ENCODE data around the gene ZNF202.

Gene ZNF202

DNA sequence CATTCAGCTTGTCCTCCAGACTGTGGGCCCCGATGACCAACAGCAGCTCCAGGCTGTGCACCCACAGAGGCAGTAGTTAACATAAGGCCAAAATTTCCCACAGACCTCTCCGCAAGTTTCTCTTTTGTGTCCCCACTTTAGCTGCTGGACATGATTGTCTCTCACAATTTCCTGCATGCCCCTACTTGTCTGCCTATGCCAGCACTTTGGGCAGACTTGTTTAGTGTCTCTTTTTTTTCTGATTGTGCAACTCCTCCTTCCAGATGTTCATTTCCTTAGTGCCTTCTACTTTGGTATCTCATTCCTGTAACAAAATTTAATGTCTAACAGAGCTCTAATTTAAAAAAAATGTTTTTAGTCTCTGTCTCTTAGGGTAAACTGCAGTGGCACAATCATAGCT, 63.2 kb downstream of the ZNF202 start:
- no peak for DNase-seq

DNA sequence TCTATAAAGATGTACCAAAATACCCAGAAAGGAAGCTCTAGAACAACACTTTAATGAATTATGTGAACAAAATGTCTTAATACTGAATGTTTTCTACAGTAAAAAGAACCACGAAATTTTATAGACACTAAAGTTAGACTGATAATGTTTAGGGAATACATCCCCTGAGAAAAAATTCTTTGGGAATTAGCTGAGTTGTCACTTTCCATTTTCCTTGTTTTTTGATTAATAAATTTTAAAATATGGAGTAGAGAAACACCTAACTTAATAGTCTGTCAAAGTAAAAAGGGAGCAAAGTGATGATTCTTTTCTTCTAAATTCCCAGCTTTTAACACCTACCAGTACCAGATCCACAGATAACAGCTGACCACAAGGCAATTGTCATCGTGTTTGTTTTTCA, 64.0 kb downstream of the ZNF202 start:
- no peak for DNase-seq

DNA sequence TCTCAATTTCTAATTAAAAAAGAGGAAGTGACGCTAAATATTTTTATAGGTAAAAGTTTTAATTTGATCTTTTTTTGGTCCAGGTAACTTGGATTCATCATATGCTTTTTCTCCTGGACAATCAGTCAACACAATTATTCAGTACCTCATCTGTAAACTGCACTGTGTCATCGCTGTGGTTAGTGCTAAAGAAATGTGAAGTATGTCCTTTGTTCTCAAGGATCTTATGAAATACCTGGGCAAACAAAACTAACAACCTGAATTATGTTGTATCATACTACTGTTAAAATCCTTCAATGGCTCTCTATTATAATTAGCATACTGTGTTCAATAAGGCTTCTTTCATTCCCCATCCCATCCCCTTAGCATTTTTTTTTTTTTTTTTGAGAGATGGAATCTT, 67.2 kb downstream of the ZNF202 start:
- no peak for DNase-seq

Data from activated CD4-positive, alpha-beta T cell treated with anti-CD3 and anti-CD28 coated beads, Interleukin-10, Interleukin-2, amounts not matched to agents 100 ng/mL and 50 ng/mL, durations not matched to agents 16 hours and 8 hours (primary cell).